HepG2 (cell line): Measurements from ENCODE around the gene CCDC142. TPM values are rescaled to one million over a fixed set of nuclear protein-coding genes. Genes with fewer than 3 reads are reported as not detected.

Experiments used
- ATAC-seq: fragments of 200-7000 bp; cut with Tn5 transposase; 3 replicates; pipeline ENCODE4 v1.9.1; 2020; ENCODE audit warnings: mild to moderate bottlenecking, moderate library complexity
- BruUV-seq: library from RNA; stranded (reverse); fragments of 400-500 nt; replicated peaks from 2 replicates; lab custom pipeline; 2021; lab: Mats Ljungman, UMichigan
- CTCF ChIA-PET: fragments of 300-600 bp; formaldehyde crosslinking; extraction: SDS; loops from one replicate; lab custom pipeline; 2021; ENCODE audit warnings: low total read pairs, inconsistent platforms, low intra/inter-chr PET ratio; lab: Yijun Ruan, JAX
- POLR2A ChIA-PET: fragments of 350-600 bp; sonication (Branson Sonifier 250); formaldehyde crosslinking; loops from one replicate; lab custom pipeline; 2020; ENCODE audit warnings: antibody characterized with exemption, inconsistent platforms; lab: Yijun Ruan, JAX
- DNase-seq: peaks from one replicate; pipeline ENCODE4 v3.0.0-alpha.2; 2015; ENCODE audit warnings: low spot score
- FAIRE-seq: peaks from 3 replicates; lab custom pipeline; 2011; peaks lifted over from hg19 to GRCh38; lab: Jason Lieb, UNC
- H2AFZ ChIP-seq: one replicate; pipeline ENCODE4 v1.6.1; 2011; ENCODE audit warnings: low read length, inconsistent platforms
- H3K27ac ChIP-seq: fragments of 300-600 bp; 3 replicates; pipeline ENCODE4 v1.8.0; 2011; ENCODE audit warnings: mixed run types, mild to moderate bottlenecking, mixed read lengths, low read length, inconsistent platforms; ENCODE audit not compliant: insufficient read depth; ENCODE audit errors: extremely low read length
- H3K27me3 ChIP-seq, 2 experiments: fragments of 200-600 bp in 1 of 2; 2 replicates in 1 of 2; 3 replicates in 1 of 2; pipeline versions ENCODE4 v1.6.0 to v1.8.0; 2011; ENCODE audit warnings: low read length in 2 of 2, mild to moderate bottlenecking in 2 of 2, moderate library complexity in 2 of 2, inconsistent platforms in 1 of 2; ENCODE audit not compliant: insufficient read depth in 2 of 2, control insufficient read depth in 1 of 2
- H3K36me3 ChIP-seq, 2 experiments: fragments of 200-600 bp in 1 of 2; replicated peaks in 1 of 2; 2 replicates in 1 of 2; 3 replicates in 1 of 2; pipeline versions ENCODE4 v1.5.1 to v1.8.0; 2011; ENCODE audit warnings: low read length in 2 of 2, inconsistent platforms in 1 of 2; ENCODE audit not compliant: insufficient read depth in 2 of 2, control insufficient read depth in 1 of 2
- H3K4me1 ChIP-seq: 2 replicates; pipeline ENCODE4 v1.5.1; 2012; ENCODE audit warnings: low read length, inconsistent platforms; ENCODE audit not compliant: insufficient read depth
- H3K4me2 ChIP-seq: 2 replicates; pipeline ENCODE4 v1.6.0; 2011; ENCODE audit warnings: low read depth, low read length, inconsistent platforms
- H3K4me3 ChIP-seq, 3 experiments: fragments of 200-600 bp in 1 of 3; sonication (generic), shearing (Covaris generic) in 1 of 3; replicated peaks in 1 of 3; 2 replicates each; pipeline ENCODE4 v1.5.1; 2011 to 2016; ENCODE audit warnings: low read length in 3 of 3, inconsistent platforms in 2 of 3, low read depth in 2 of 3, mild to moderate bottlenecking in 2 of 3, control low read depth in 1 of 3, mixed read lengths in 1 of 3; ENCODE audit not compliant: insufficient read depth in 1 of 3
- H3K79me2 ChIP-seq: one replicate; pipeline ENCODE4 v1.6.1; 2011; ENCODE audit warnings: low read length, inconsistent platforms; ENCODE audit not compliant: insufficient read depth
- H3K9ac ChIP-seq: 2 replicates; pipeline ENCODE4 v1.6.0; 2011; ENCODE audit warnings: mild to moderate bottlenecking, low read depth, low read length, inconsistent platforms; ENCODE audit not compliant: insufficient read depth
- H3K9me3 ChIP-seq: 2 replicates; pipeline ENCODE4 v1.5.1; 2012; ENCODE audit warnings: mild to moderate bottlenecking, low read length
- H4K20me1 ChIP-seq: 2 replicates; pipeline ENCODE4 v1.6.0; 2011; ENCODE audit warnings: inconsistent platforms, mild to moderate bottlenecking, low read length, moderate library complexity; ENCODE audit not compliant: insufficient read depth
- CEBPG ChIP-seq: IDR thresholded peaks from 2 replicates; pipeline ENCODE4 v1.6.1; 2016
- DMAP1 ChIP-seq: IDR thresholded peaks from 2 replicates; pipeline ENCODE4 v1.6.1; 2016
- EED ChIP-seq: sonication (generic); formaldehyde crosslinking; IDR thresholded peaks from 2 replicates; pipeline ENCODE4 v1.5.0; 2020; ENCODE audit warnings: mild to moderate bottlenecking, missing genetic modification reagents
- HOXA7 ChIP-seq: sonication (generic); formaldehyde crosslinking; IDR thresholded peaks from 2 replicates; pipeline ENCODE4 v1.8.1; 2022; ENCODE audit warnings: mild to moderate bottlenecking, missing genetic modification reagents, moderate library complexity
- JARID2 ChIP-seq: sonication (generic); formaldehyde crosslinking; IDR thresholded peaks from 2 replicates; pipeline ENCODE4 v1.8.1; 2023; ENCODE audit warnings: missing genetic modification reagents, inconsistent platforms; ENCODE audit not compliant: insufficient replicate concordance
- JUN ChIP-seq: sonication (generic); formaldehyde crosslinking; IDR thresholded peaks from 2 replicates; pipeline ENCODE4 v1.4.0; 2020; ENCODE audit warnings: mild to moderate bottlenecking, missing genetic modification reagents
- KLF12 ChIP-seq: sonication (generic); formaldehyde crosslinking; IDR thresholded peaks from 2 replicates; pipeline ENCODE4 v1.4.0; 2020; ENCODE audit warnings: missing genetic modification reagents, borderline replicate concordance
- PLRG1 ChIP-seq: fragments of 450-650 bp; conservative IDR thresholded peaks from 2 replicates; pipeline ENCODE4 v1.6.1; 2016
- POGZ ChIP-seq: sonication (generic); formaldehyde crosslinking; IDR thresholded peaks from 2 replicates; pipeline ENCODE4 v1.4.0; 2020; ENCODE audit warnings: mild to moderate bottlenecking, missing genetic modification reagents
- ZBTB38 ChIP-seq: sonication (generic); formaldehyde crosslinking; IDR thresholded peaks from 2 replicates; pipeline ENCODE4 v1.5.1; 2020; ENCODE audit warnings: mild to moderate bottlenecking, missing genetic modification reagents
- ZFP36 ChIP-seq: fragments of 150-350 bp; IDR thresholded peaks from 2 replicates; pipeline ENCODE4 v1.6.1; 2018; ENCODE audit warnings: borderline replicate concordance, low read length, low read depth; ENCODE audit not compliant: partially characterized antibody
- ZNF562 ChIP-seq: sonication (generic); formaldehyde crosslinking; IDR thresholded peaks from 2 replicates; pipeline ENCODE4 v1.8.0; 2022; ENCODE audit warnings: missing genetic modification reagents, borderline replicate concordance
- ZNF569 ChIP-seq: sonication (generic); formaldehyde crosslinking; IDR thresholded peaks from 2 replicates; pipeline ENCODE4 v1.5.0; 2020; ENCODE audit warnings: mild to moderate bottlenecking, missing genetic modification reagents, moderate library complexity, borderline replicate concordance
- ZNF570 ChIP-seq: sonication (generic); formaldehyde crosslinking; IDR thresholded peaks from 2 replicates; pipeline ENCODE4 v1.4.0; 2020; ENCODE audit warnings: mild to moderate bottlenecking, missing genetic modification reagents, borderline replicate concordance
- ZNF672 ChIP-seq: sonication (generic); formaldehyde crosslinking; IDR thresholded peaks from 2 replicates; pipeline ENCODE4 v1.8.1; 2022; ENCODE audit warnings: missing genetic modification reagents
- ZNF724P ChIP-seq: sonication (generic); formaldehyde crosslinking; IDR thresholded peaks from 2 replicates; pipeline ENCODE4 v1.8.0; 2022; ENCODE audit warnings: missing genetic modification reagents, borderline replicate concordance
- ZNF770 ChIP-seq: sonication (generic); formaldehyde crosslinking; IDR thresholded peaks from 2 replicates; pipeline ENCODE4 v1.5.0; 2020; ENCODE audit warnings: mild to moderate bottlenecking, missing genetic modification reagents
- WGBS: methylation state at CpG from one replicate; pipeline ENCODE4 v1.1.6; 2017; ENCODE audit warnings: low lambda C conversion rate; 5-methylcytosine and 5-hydroxymethylcytosine counted together
- in situ Hi-C: cut with HindIII; loops from 2 replicates; pipeline ENCODE4 v1.10.0; 2017; ENCODE audit warnings: low pct_unique_long_range_greater_than_20kb; ENCODE audit not compliant: extremely low pct_ligation_motif_present
- intact Hi-C: fragments of 100-400 bp; cut with micrococcal nuclease; formaldehyde crosslinking; loops from one replicate; pipeline ENCODE4 v1.10.0; 2022; ENCODE audit not compliant: unreplicated experiment
- polyA plus RNA-seq, 8 experiments: library from polyadenylated mRNA; depleted of rRNA in 3 of 8; stranded (reverse) in 7 of 8; unstranded in 1 of 8; fragments of >200 nt; fragmentation: Illumina TruSeq in 4 of 8; extraction: Trizol in 4 of 8; gene quantifications; 2 replicates each; pipeline versions ENCODE4 v1.2.1 to v1.2.3, GENCODE V29; 2011 to 2016; ENCODE audit warnings: low read depth in 4 of 8, missing spikeins in 1 of 8, mixed read lengths in 1 of 8; ENCODE audit not compliant: insufficient read depth in 1 of 8
- total RNA-seq, 5 experiments: library from RNA; depleted of rRNA; stranded (reverse); fragments of >200 nt; fragmentation: Illumina TruSeq; extraction: Trizol; gene quantifications; 2 replicates each; pipeline ENCODE4 v1.2.3, GENCODE V29; 2016; ENCODE audit warnings: low read depth in 1 of 5
- TF ChIP-seq, protein P1 (sequence below): sonication (generic); formaldehyde crosslinking; IDR thresholded peaks from 2 replicates; pipeline ENCODE4 v1.8.1; 2023; ENCODE audit warnings: missing genetic modification reagents, inconsistent platforms, borderline replicate concordance

CCDC142 gene
- total and polyA plus RNA-seq, 2 of the 13 experiments (the other 11 are each of a cell fraction or from before 2014, with no cell fraction given) = 14.7 to 30.4 TPM

DNA sequence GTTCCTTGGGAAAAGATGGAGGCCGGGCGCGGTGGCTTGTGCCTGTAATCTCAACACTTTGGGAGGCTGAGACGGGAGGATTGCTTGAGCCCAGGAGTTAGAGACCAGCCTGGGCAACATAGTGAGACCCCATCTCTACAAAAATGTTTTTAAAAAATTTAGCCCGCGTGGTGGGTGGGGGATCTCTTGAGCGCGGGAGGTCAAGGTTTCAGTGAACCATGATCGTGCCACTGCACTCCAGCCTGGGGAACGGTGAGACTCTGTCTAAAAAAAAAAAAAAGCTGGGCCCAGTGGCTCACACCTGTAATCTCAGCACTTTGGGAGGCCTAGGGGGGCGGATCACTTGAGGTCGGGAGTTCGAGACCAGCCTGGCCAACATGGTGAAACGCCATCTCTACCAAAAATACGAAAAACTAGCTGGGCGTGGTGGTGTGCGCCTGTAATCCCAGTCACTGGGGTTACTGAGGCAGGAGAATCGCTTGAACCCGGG is 922 bp upstream of the CCDC142 start (continued):
- 0 out of 2 replicates have a peak, but pooled peaks have one; percentile 40 for TF ChIP-seq ZBTB38 (CRISPR knock-in tag)
- 0 out of 2 replicates have a peak, but pooled peaks have one; percentile 24 for TF ChIP-seq JUN (CRISPR knock-in tag)
- peak; percentile 69 for TF ChIP-seq ZNF770 (CRISPR knock-in tag)

- H3K79me2 ChIP-seq = peaks cover 48% of the 10 kb centered on the region
- peak overlapping the region; percentile 82 to 87 (median 83) for H3K4me3 ChIP-seq
- BruUV-seq = TSS peak; percentile 76
- ChIA-PET POLR2A (interaction anchor here (0.6 to 20.6 kb wide), 21 partner anchors 7 to 358 kb away, joined by 3 to 795 read pairs (median 13); partner anchors contain the start of genes AUP1, C2orf81, DQX1 and HTRA2), CTCF (interaction anchor here (1.0 to 2.4 kb wide), 7 partner anchors 17 to 105 kb away, joined by 3 to 20 read pairs (median 10); partner anchors contain the start of genes AUP1, HTRA2, INO80B and MOGS)
- peaks cover 71% of the 10 kb centered on the region for H3K4me1 ChIP-seq
- WGBS = 1% methylated on average over 49 of the region's 80 CpGs
- in situ Hi-C loops = loop anchor here (5.0 kb wide), 1 partner anchor 100 kb away; no protein-coding TSS in a partner anchor
- H3K9ac ChIP-seq = peak overlapping the region; percentile 91
- DNase-seq (no peak), ATAC-seq (peak; percentile 57), FAIRE-seq (no peak)
- H3K4me2 ChIP-seq = peak overlapping the region; percentile 78
- peak overlapping the region; percentile 89 for H3K27ac ChIP-seq
- no peaks in the 10 kb centered on the region for H4K20me1 ChIP-seq
- intact Hi-C loops = no loop called here
- H3K27me3 ChIP-seq = no peaks in the 10 kb centered on the region; a peak in 1 of 5 replicates
- H3K9me3 ChIP-seq = no peaks in the 10 kb centered on the region
- H3K36me3 ChIP-seq = peaks cover 2 to 14% of the 10 kb centered on the region in 2 experiments; a peak in 4 of 5 replicates
- H2AFZ ChIP-seq = no peak overlapping the region
- TF ChIP-seq ZNF569 (CRISPR knock-in tag) (no peak), JARID2 (CRISPR knock-in tag) (no peak), ZNF570 (no peak; the same call in 1 of the 2 replicates), ZNF672 (CRISPR knock-in tag) (no peak), DMAP1 (CRISPR knock-in tag) (no peak; the same call in 1 of the 2 replicates), ZNF562 (CRISPR knock-in tag) (no peak), ZNF724P (CRISPR knock-in tag) (peak; percentile 57), HOXA7 (no peak), ZFP36 (no peak), KLF12 (no peak), CEBPG (CRISPR knock-in tag) (no peak; the same call in 1 of the 2 replicates), PLRG1 (no peak), POGZ (CRISPR knock-in tag) (no peak), EED (no peak)
- TF ChIP-seq, protein P1, sequence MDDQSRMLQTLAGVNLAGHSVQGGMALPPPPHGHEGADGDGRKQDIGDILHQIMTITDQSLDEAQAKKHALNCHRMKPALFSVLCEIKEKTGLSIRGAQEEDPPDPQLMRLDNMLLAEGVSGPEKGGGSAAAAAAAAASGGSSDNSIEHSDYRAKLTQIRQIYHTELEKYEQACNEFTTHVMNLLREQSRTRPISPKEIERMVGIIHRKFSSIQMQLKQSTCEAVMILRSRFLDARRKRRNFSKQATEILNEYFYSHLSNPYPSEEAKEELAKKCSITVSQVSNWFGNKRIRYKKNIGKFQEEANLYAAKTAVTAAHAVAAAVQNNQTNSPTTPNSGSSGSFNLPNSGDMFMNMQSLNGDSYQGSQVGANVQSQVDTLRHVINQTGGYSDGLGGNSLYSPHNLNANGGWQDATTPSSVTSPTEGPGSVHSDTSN (CRISPR knock-in tag) = no peak
These were observed 617 bp downstream of the CCDC142 start for GRCh38 chr2:74481961-74482800.
